Activated CD4-positive, CD25-positive, alpha-beta regulatory T cell (primary cell): ENCODE results near the gene PTPRM.

ENCODE experiments used
- DNase-seq, 4 experiments: peaks; one replicate each; lab custom pipeline; 2025; lab: John Stamatoyannopoulos, UW

The PTPRM gene

GRCh38 chr18:8365006-8365405 is 797.9 kb downstream of the PTPRM start:
- no peak for DNase-seq

GRCh38 chr18:8365528-8365927 is 798.4 kb downstream of the PTPRM start:
- DNase-seq: no peak

GRCh38 chr18:8366070-8366469 is 799.0 kb downstream of the PTPRM start:
- DNase-seq: no peak

GRCh38 chr18:8366656-8367055 is 799.5 kb downstream of the PTPRM start:
- DNase-seq: no peak

- DNase-seq: no peak
These were observed 800.3 kb downstream of the PTPRM start for GRCh38 chr18:8367217-8367988.

- no peak for DNase-seq
These were observed 801.5 kb downstream of the PTPRM start for GRCh38 chr18:8368512-8369217.

- no peak for DNase-seq
These were observed 806.4 kb downstream of the PTPRM start for GRCh38 chr18:8373486-8373885.

- DNase-seq: no peak
These were observed 807.6 kb downstream of the PTPRM start for GRCh38 chr18:8374676-8375075.

- DNase-seq: no peak
These were observed 808.1 kb downstream of the PTPRM start for GRCh38 chr18:8375249-8375648.

- DNase-seq: no peak
These were observed 809.0 kb downstream of the PTPRM start for GRCh38 chr18:8376113-8376512.

- no peak for DNase-seq
These were observed 812.2 kb downstream of the PTPRM start for GRCh38 chr18:8379187-8379941.

- DNase-seq: no peak
These were observed 812.9 kb downstream of the PTPRM start for GRCh38 chr18:8380006-8380405.

GRCh38 chr18:8380926-8381325 is 813.8 kb downstream of the PTPRM start:
- no peak for DNase-seq

- no peak for DNase-seq
These were observed 814.8 kb downstream of the PTPRM start for GRCh38 chr18:8381821-8382459.

- DNase-seq: no peak
These were observed 818.3 kb downstream of the PTPRM start for GRCh38 chr18:8385400-8385799.

- no peak for DNase-seq
These were observed 819.7 kb downstream of the PTPRM start for GRCh38 chr18:8386669-8387380.

- no peak for DNase-seq
These were observed 822.5 kb downstream of the PTPRM start for GRCh38 chr18:8389391-8390340.

GRCh38 chr18:8391068-8391467 is 824.0 kb downstream of the PTPRM start:
- DNase-seq: no peak

- DNase-seq: no peak
These were observed 829.1 kb downstream of the PTPRM start for GRCh38 chr18:8396254-8396653.

GRCh38 chr18:8397034-8397433 is 829.9 kb downstream of the PTPRM start:
- DNase-seq: no peak

- DNase-seq: no peak
These were observed 832.0 kb downstream of the PTPRM start for GRCh38 chr18:8399138-8399537.
